Fibroblast of skin of scalp (primary cell): ENCODE data around the gene DRD5.

Experiments used
- DNase-seq: peaks from one replicate; pipeline ENCODE4 v3.0.0-alpha.2; 2013

Gene DRD5

DNA sequence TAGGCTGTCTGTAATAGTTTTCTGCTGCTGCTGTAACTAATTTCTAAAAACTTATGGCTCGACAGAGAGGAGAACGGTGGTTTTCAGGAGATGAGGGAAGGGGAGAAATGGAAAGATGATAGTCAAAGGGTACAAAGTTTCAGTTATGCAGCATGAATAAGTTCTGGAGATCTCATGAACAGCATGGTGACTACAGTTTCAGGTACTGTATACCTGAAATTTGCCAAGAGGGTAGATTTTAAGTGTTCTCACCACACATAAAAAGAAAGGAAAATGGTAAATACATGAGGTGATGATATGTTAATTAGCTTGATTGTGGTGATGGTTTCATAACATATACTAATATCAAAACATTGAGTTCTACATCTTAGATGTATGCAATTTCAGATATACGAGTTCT is 34.9 kb downstream of the DRD5 start:
- no peak for DNase-seq

DNA sequence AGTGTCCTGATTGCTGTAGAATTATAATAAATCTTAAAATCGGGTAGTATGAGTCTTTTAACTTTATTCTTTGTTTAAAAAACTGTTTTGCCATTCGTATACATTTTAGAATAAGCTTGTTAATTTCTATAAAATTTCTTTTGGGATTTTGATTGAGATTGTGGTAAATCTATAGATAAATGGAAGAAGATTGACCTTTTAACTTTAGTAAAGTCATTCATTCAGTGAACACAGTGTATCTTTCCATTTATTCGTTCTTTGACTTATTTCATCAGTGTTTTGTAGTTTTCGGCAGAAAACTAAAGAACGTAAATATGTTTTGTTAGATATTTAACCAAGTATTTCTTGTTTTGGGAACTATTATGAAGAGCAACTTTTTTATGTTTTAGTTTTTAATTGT is 38.9 kb downstream of the DRD5 start:
- no peak for DNase-seq

DNA sequence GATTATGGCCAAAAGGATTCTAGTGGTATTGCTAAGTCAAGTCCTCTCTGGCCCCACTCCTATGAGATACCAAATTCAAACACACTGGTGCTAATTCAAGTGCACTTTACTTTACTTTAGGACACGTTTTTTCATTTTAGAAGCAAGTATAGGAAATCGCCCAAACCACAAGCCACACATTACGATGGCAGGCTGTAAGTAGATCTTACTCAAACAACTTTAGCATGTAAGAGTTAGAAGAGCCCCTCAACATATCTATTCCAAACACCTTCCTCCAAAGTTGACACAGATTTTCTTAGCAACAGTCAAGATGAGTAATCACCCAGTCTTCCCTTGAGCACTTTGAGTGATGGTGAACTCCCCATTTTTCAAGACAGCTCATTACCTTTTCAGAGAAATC is 43.6 kb downstream of the DRD5 start:
- DNase-seq: no peak

DNA sequence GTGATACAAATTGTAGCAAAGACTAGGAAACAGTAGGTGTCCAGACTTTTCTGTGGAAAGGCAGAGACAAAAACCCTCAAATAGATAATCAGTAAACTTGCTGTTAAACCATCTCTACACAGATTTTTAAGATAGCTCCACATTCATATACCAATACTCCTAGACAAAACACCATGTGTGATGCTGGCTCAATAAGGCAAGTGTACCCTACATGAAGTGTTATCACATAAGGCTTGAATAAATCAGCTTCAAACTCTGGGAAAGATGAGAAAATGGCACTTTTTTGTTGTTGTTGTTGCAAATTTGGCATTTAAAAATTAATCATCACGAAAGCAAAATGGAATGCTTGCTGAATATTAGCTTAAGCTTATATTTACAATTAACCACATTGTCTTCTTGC is 45.1 kb downstream of the DRD5 start:
- DNase-seq: no peak

DNA sequence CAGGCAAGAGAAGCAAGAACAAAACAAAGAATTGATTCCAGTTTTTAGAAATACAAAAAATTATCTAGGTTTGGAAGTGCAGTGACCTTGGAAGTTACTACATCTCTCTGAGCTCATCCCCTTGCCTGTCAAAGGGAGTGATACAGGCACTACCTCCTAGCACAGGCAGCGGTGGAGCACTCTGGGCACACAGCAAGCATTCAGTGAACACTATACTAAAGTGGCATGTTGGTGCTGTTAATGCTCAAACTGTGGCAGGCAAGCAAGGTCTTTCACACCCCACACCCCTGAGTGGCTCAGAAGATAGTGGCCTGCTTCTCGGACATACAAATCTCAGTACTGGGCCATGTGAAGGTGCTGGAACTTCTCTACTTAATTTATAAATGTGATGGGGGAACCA is 51.2 kb downstream of the DRD5 start:
- no peak for DNase-seq

DNA sequence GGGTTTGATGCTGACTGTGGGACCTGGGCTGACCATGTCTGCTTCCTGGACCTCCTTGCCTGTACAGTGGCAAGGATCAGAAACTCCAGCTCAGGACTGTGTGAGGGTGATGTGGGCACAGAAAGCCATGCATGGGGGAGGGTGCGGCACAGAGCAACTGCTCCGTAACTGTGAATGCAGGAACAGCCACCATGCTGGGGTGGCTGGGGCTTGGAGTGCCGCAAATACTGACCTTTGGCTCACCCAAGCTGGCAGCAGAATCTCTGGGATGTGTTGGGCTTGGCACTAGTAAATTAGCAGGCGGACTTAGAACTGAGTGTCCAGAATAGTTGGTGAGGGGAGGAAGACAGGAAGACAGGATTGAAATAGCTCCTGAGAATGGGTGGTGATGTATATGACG is 52.0 kb downstream of the DRD5 start:
- no peak for DNase-seq
